ENCODE measurements around the gene EPN2.

EPN2 gene

GRCh38 chr17:19370493-19370960 lies 133.4 kb downstream of the EPN2 start:
- H3K4me3 ChIP-seq (ENCODE audit: insufficient read depth in 1 of 2, low read depth in 1 of 2, low read length in 2 of 2), result no peak overlapping the region
- no peak overlapping the region for H3K27ac ChIP-seq (ENCODE audit: low read length, poor library complexity, severe bottlenecking)
- H3K14ac ChIP-seq (ENCODE audit: low read length in 2 of 2), result no peak overlapping the region
- H4K91ac ChIP-seq (ENCODE audit: low read length), result peak overlapping the region; percentile 55
- H2BK5ac ChIP-seq (ENCODE audit: low read depth, low read length, poor library complexity, severe bottlenecking), result no peak overlapping the region
- no peak overlapping the region for H2AK5ac ChIP-seq (ENCODE audit: low read length, severe bottlenecking)
- H3K4me1 ChIP-seq (ENCODE audit: control insufficient read depth, insufficient read depth, low read depth, low read length), result no peaks in the 10 kb centered on the region
- H2BK12ac ChIP-seq (ENCODE audit: low read length in 2 of 2), result no peak overlapping the region
- no peaks in the 10 kb centered on the region for H3K9me3 ChIP-seq (ENCODE audit: control insufficient read depth, low read length)
- peaks cover 6% of the 10 kb centered on the region for H3K79me1 ChIP-seq (replicated peaks; ENCODE audit: low read length, poor library complexity, severe bottlenecking)
- peaks cover 5 to 6% of the 10 kb centered on the region in 2 experiments for H3K36me3 ChIP-seq (ENCODE audit: control insufficient read depth in 1 of 2, insufficient read depth in 2 of 2, low read depth in 1 of 2, low read length in 2 of 2)
- no peaks in the 10 kb centered on the region for H3K27me3 ChIP-seq (ENCODE audit: control insufficient read depth in 1 of 2, insufficient read depth in 1 of 2, low read length in 2 of 2)
- no peak overlapping the region for H3K4me2 ChIP-seq (ENCODE audit: low read length, poor library complexity, severe bottlenecking)
- 65% methylated on average over 7 of the region's 7 CpGs for WGBS
- peak overlapping the region; percentile 12 for H2BK15ac ChIP-seq (ENCODE audit: low read depth, poor library complexity, severe bottlenecking)
- no peak overlapping the region for H2AFZ ChIP-seq (ENCODE audit: low read depth, low read length)
- H3K23ac ChIP-seq (ENCODE audit: low read length in 2 of 2), result no peak overlapping the region
- no peak overlapping the region for H3K9ac ChIP-seq (ENCODE audit: low read length)
- H3K18ac ChIP-seq (ENCODE audit: low read depth in 1 of 2, low read length in 2 of 2), result no peak overlapping the region
- H4K8ac ChIP-seq (ENCODE audit: low read length), result no peak overlapping the region
- H2BK120ac ChIP-seq (ENCODE audit: low read depth, low read length), result no peak overlapping the region
- DNase-seq, result no peak
- no peak overlapping the region for H3K4ac ChIP-seq (ENCODE audit: low read depth in 1 of 2, low read length in 2 of 2)

- H2BK120ac ChIP-seq (ENCODE audit: low read depth, low read length), result no peak overlapping the region
- no peaks in the 10 kb centered on the region for H3K27me3 ChIP-seq (ENCODE audit: control insufficient read depth in 1 of 2, insufficient read depth in 1 of 2, low read length in 2 of 2)
- H4K91ac ChIP-seq (ENCODE audit: low read length), result no peak overlapping the region
- no peak overlapping the region for H3K18ac ChIP-seq (ENCODE audit: low read depth in 1 of 2, low read length in 2 of 2)
- WGBS, result 92% methylated on average over 6 of the region's 7 CpGs
- no peak overlapping the region for H3K27ac ChIP-seq (ENCODE audit: low read length, poor library complexity, severe bottlenecking)
- H3K14ac ChIP-seq (ENCODE audit: low read length in 2 of 2), result no peak overlapping the region
- no peak overlapping the region for H2AK5ac ChIP-seq (ENCODE audit: low read length, severe bottlenecking)
- no peak for DNase-seq
- H3K9ac ChIP-seq (ENCODE audit: low read length), result no peak overlapping the region
- H3K4me3 ChIP-seq (ENCODE audit: insufficient read depth in 1 of 2, low read depth in 1 of 2, low read length in 2 of 2), result no peak overlapping the region
- H3K79me1 ChIP-seq (replicated peaks; ENCODE audit: low read length, poor library complexity, severe bottlenecking), result peaks cover 10% of the 10 kb centered on the region
- no peaks in the 10 kb centered on the region for H3K9me3 ChIP-seq (ENCODE audit: control insufficient read depth, low read length)
- H3K4ac ChIP-seq (ENCODE audit: low read depth in 1 of 2, low read length in 2 of 2), result no peak overlapping the region
- H2BK5ac ChIP-seq (ENCODE audit: low read depth, low read length, poor library complexity, severe bottlenecking), result no peak overlapping the region
- no peak overlapping the region for H3K23ac ChIP-seq (ENCODE audit: low read length in 2 of 2)
- H3K4me1 ChIP-seq (ENCODE audit: control insufficient read depth, insufficient read depth, low read depth, low read length), result no peaks in the 10 kb centered on the region
- no peak overlapping the region for H4K8ac ChIP-seq (ENCODE audit: low read length)
- H3K4me2 ChIP-seq (ENCODE audit: low read length, poor library complexity, severe bottlenecking), result no peak overlapping the region
- no peak overlapping the region for H2BK15ac ChIP-seq (ENCODE audit: low read depth, poor library complexity, severe bottlenecking)
- H3K36me3 ChIP-seq (ENCODE audit: control insufficient read depth in 1 of 2, insufficient read depth in 2 of 2, low read depth in 1 of 2, low read length in 2 of 2), result peaks cover 5 to 6% of the 10 kb centered on the region in 2 experiments
- H2AFZ ChIP-seq (ENCODE audit: low read depth, low read length), result no peak overlapping the region
- peak overlapping the region in 1 of 2 experiments; percentile 52 for H2BK12ac ChIP-seq (ENCODE audit: low read length in 2 of 2)
Measured at GRCh38 chr17:19371259-19372010, 134.3 kb downstream of the EPN2 start.

- peaks cover 10% of the 10 kb centered on the region for H3K79me1 ChIP-seq (replicated peaks; ENCODE audit: low read length, poor library complexity, severe bottlenecking)
- no peak for DNase-seq
- H3K36me3 ChIP-seq (ENCODE audit: control insufficient read depth in 1 of 2, insufficient read depth in 2 of 2, low read depth in 1 of 2, low read length in 2 of 2), result peaks cover 5 to 6% of the 10 kb centered on the region in 2 experiments
- no peak overlapping the region for H3K27ac ChIP-seq (ENCODE audit: low read length, poor library complexity, severe bottlenecking)
- H3K27me3 ChIP-seq (ENCODE audit: control insufficient read depth in 1 of 2, insufficient read depth in 1 of 2, low read length in 2 of 2), result no peaks in the 10 kb centered on the region
- no peak overlapping the region for H3K14ac ChIP-seq (ENCODE audit: low read length in 2 of 2)
- no peak overlapping the region for H3K4me3 ChIP-seq (ENCODE audit: insufficient read depth in 1 of 2, low read depth in 1 of 2, low read length in 2 of 2)
- no peak overlapping the region for H3K9ac ChIP-seq (ENCODE audit: low read length)
- H2BK120ac ChIP-seq (ENCODE audit: low read depth, low read length), result no peak overlapping the region
- H3K23ac ChIP-seq (ENCODE audit: low read length in 2 of 2), result no peak overlapping the region
- peak overlapping the region; percentile 71 for H2BK15ac ChIP-seq (ENCODE audit: low read depth, poor library complexity, severe bottlenecking)
- H4K8ac ChIP-seq (ENCODE audit: low read length), result no peak overlapping the region
- no peak overlapping the region for H3K4me2 ChIP-seq (ENCODE audit: low read length, poor library complexity, severe bottlenecking)
- no peak overlapping the region for H2BK12ac ChIP-seq (ENCODE audit: low read length in 2 of 2)
- H2AFZ ChIP-seq (ENCODE audit: low read depth, low read length), result no peak overlapping the region
- H3K4me1 ChIP-seq (ENCODE audit: control insufficient read depth, insufficient read depth, low read depth, low read length), result no peaks in the 10 kb centered on the region
- H3K9me3 ChIP-seq (ENCODE audit: control insufficient read depth, low read length), result no peaks in the 10 kb centered on the region
- no peak overlapping the region for H2BK5ac ChIP-seq (ENCODE audit: low read depth, low read length, poor library complexity, severe bottlenecking)
- H2AK5ac ChIP-seq (ENCODE audit: low read length, severe bottlenecking), result no peak overlapping the region
- H3K18ac ChIP-seq (ENCODE audit: low read depth in 1 of 2, low read length in 2 of 2), result no peak overlapping the region
- H4K91ac ChIP-seq (ENCODE audit: low read length), result no peak overlapping the region
- H3K4ac ChIP-seq (ENCODE audit: low read depth in 1 of 2, low read length in 2 of 2), result no peak overlapping the region
- 93% methylated on average over 9 of the region's 9 CpGs for WGBS
Measured at GRCh38 chr17:19372011-19372370, 134.8 kb downstream of the EPN2 start.

- Histone ChIP-seq H2AFZ (ENCODE audit: low read depth, low read length) (no peak overlapping the region), H4K8ac (ENCODE audit: low read length) (no peak overlapping the region), H3K14ac (ENCODE audit: low read length in 2 of 2) (no peak overlapping the region)
Measured at GRCh38 chr17:19372439-19372838, 135.3 kb downstream of the EPN2 start.

More at GRCh38 chr17:19372439-19372838, 135.3 kb downstream of the EPN2 start:
- Histone ChIP-seq H2BK15ac (ENCODE audit: low read depth, poor library complexity, severe bottlenecking) (peak overlapping the region; percentile 71), H2BK12ac (ENCODE audit: low read length in 2 of 2) (peak overlapping the region in 1 of 2 experiments; percentile 19), H3K4me1 (ENCODE audit: control insufficient read depth, insufficient read depth, low read depth, low read length) (no peaks in the 10 kb centered on the region), H3K27ac (ENCODE audit: low read length, poor library complexity, severe bottlenecking) (no peak overlapping the region), H3K36me3 (ENCODE audit: control insufficient read depth in 1 of 2, insufficient read depth in 2 of 2, low read depth in 1 of 2, low read length in 2 of 2) (peaks cover 5 to 6% of the 10 kb centered on the region in 2 experiments), H3K23ac (ENCODE audit: low read length in 2 of 2) (no peak overlapping the region), H2BK120ac (ENCODE audit: low read depth, low read length) (no peak overlapping the region), H3K27me3 (ENCODE audit: control insufficient read depth in 1 of 2, insufficient read depth in 1 of 2, low read length in 2 of 2) (no peaks in the 10 kb centered on the region), H3K79me1 (replicated peaks; ENCODE audit: low read length, poor library complexity, severe bottlenecking) (peaks cover 10% of the 10 kb centered on the region), H3K9me3 (ENCODE audit: control insufficient read depth, low read length) (no peaks in the 10 kb centered on the region), H2BK5ac (ENCODE audit: low read depth, low read length, poor library complexity, severe bottlenecking) (no peak overlapping the region), H2AK5ac (ENCODE audit: low read length, severe bottlenecking) (no peak overlapping the region), H4K91ac (ENCODE audit: low read length) (no peak overlapping the region), H3K4ac (ENCODE audit: low read depth in 1 of 2, low read length in 2 of 2) (no peak overlapping the region), H3K4me3 (ENCODE audit: insufficient read depth in 1 of 2, low read depth in 1 of 2, low read length in 2 of 2) (no peak overlapping the region), H3K9ac (ENCODE audit: low read length) (no peak overlapping the region), H3K18ac (ENCODE audit: low read depth in 1 of 2, low read length in 2 of 2) (no peak overlapping the region), H3K4me2 (ENCODE audit: low read length, poor library complexity, severe bottlenecking) (no peak overlapping the region)
- no peak for DNase-seq
- 92% methylated on average over 12 of the region's 12 CpGs for WGBS

All from mesenchymal stem cell (in vitro differentiated cells and primary cell).